GM19035 (cell line): ENCODE results near the gene RAD51B.
A peak's percentile ranks its signal among the peaks of the same experiment; 100 is the strongest.

Experiments used
- ATAC-seq: cut with Tn5 transposase; IDR thresholded peaks from one replicate; pipeline ENCODE4 v1.9.1; 2021; ENCODE audit not compliant: unreplicated experiment

RAD51B gene

GRCh38 chr14:68684466-68685418 is 865.2 kb downstream of the RAD51B start:
- no peak for ATAC-seq

GRCh38 chr14:68685419-68686204 is 866.0 kb downstream of the RAD51B start:
- peak; percentile 86 for ATAC-seq

- no peak for ATAC-seq
These were observed 866.6 kb downstream of the RAD51B start for GRCh38 chr14:68686205-68686465.

GRCh38 chr14:68686724-68687123 is 867.1 kb downstream of the RAD51B start:
- ATAC-seq, result no peak

GRCh38 chr14:68687746-68688145 is 868.2 kb downstream of the RAD51B start:
- ATAC-seq, result no peak

- ATAC-seq, result no peak
These were observed 869.3 kb downstream of the RAD51B start for GRCh38 chr14:68688872-68689371.

- ATAC-seq, result no peak
These were observed 869.9 kb downstream of the RAD51B start for GRCh38 chr14:68689511-68689910.

- ATAC-seq, result no peak
These were observed 870.7 kb downstream of the RAD51B start for GRCh38 chr14:68690089-68690958.

- no peak for ATAC-seq
These were observed 871.6 kb downstream of the RAD51B start for GRCh38 chr14:68691031-68691791.

GRCh38 chr14:68691792-68692118 is 872.2 kb downstream of the RAD51B start:
- no peak for ATAC-seq

- no peak for ATAC-seq
These were observed 872.6 kb downstream of the RAD51B start for GRCh38 chr14:68692216-68692615.

GRCh38 chr14:68692916-68693771 is 873.6 kb downstream of the RAD51B start:
- no peak for ATAC-seq

GRCh38 chr14:68693926-68694325 is 874.3 kb downstream of the RAD51B start:
- ATAC-seq, result no peak

- no peak for ATAC-seq
These were observed 875.1 kb downstream of the RAD51B start for GRCh38 chr14:68694516-68695235.

- peak; percentile 90 for ATAC-seq
These were observed 875.8 kb downstream of the RAD51B start for GRCh38 chr14:68695326-68695768.

- no peak for ATAC-seq
These were observed 876.3 kb downstream of the RAD51B start for GRCh38 chr14:68695856-68696255.

- ATAC-seq, result no peak
These were observed 876.7 kb downstream of the RAD51B start for GRCh38 chr14:68696266-68696665.

GRCh38 chr14:68696721-68697495 is 877.3 kb downstream of the RAD51B start:
- no peak for ATAC-seq
